Uterus (tissue), 2 donors: ENCODE data around the gene SH3RF3.

ENCODE experiments used
- CTCF ChIP-seq, 4 experiments: fragments of 200-600 bp in 2 of 4; fragments of 450-650 bp in 2 of 4; sonication (generic) in 2 of 4; IDR thresholded peaks; one replicate each; pipeline ENCODE4 v1.5.1; 2016 to 2019; ENCODE audit warnings: antibody characterized with exemption in 4 of 4, mild to moderate bottlenecking in 2 of 4, moderate library complexity in 1 of 4
- POLR2A ChIP-seq, 2 donors: fragments of 450-650 bp; IDR thresholded peaks; one replicate each; pipeline ENCODE4 v1.6.1; 2016; ENCODE audit warnings: antibody characterized with exemption in 2 of 2, mild to moderate bottlenecking in 1 of 2, moderate library complexity in 1 of 2

- TF ChIP-seq POLR2A (IDR thresholded peaks at IDR 0.05) = no peak
- no peak for TF ChIP-seq CTCF (IDR thresholded peaks at IDR 0.05)
These were observed 160.7 kb downstream of the SH3RF3 start for GRCh38 chr2:109289504-109290222.
